HepG2 (cell line): Measurements from ENCODE around the gene PARN. TPM values are rescaled to one million over a fixed set of nuclear protein-coding genes. Genes with fewer than 3 reads are reported as not detected.

Experiments used
- FOXJ3 ChIP-seq: sonication (generic); formaldehyde crosslinking; IDR thresholded peaks from 2 replicates; pipeline ENCODE4 v1.4.0; 2020; ENCODE audit warnings: missing genetic modification reagents, mild to moderate bottlenecking, borderline replicate concordance
- GLMP ChIP-seq: sonication (generic); formaldehyde crosslinking; IDR thresholded peaks from 2 replicates; pipeline ENCODE4 v1.9.0; 2021; ENCODE audit warnings: missing genetic modification reagents, mild to moderate bottlenecking, borderline replicate concordance
- HBP1 ChIP-seq: IDR thresholded peaks from 2 replicates; pipeline ENCODE4 v1.6.1; 2016; ENCODE audit warnings: low read depth, control low read depth
- HIVEP1 ChIP-seq: sonication (generic); formaldehyde crosslinking; IDR thresholded peaks from 2 replicates; pipeline ENCODE4 v1.4.0; 2020; ENCODE audit warnings: mild to moderate bottlenecking, missing genetic modification reagents
- HNRNPLL ChIP-seq: fragments of 200-400 bp; formaldehyde crosslinking; IDR thresholded peaks from 2 replicates; pipeline ENCODE4 v1.6.1; 2017; ENCODE audit warnings: mild to moderate bottlenecking, low read depth, low read length; ENCODE audit not compliant: poor library complexity, severe bottlenecking
- MBNL3 ChIP-seq: fragments of 250-450 bp; sonication (Bioruptor Pico); conservative IDR thresholded peaks from 2 replicates; pipeline ENCODE4 v1.8.0; 2022; ENCODE audit warnings: mild to moderate bottlenecking, inconsistent platforms
- MIER2 ChIP-seq: IDR thresholded peaks from 2 replicates; pipeline ENCODE4 v1.6.1; 2016; ENCODE audit warnings: missing biosample characterization, missing genetic modification reagents
- NFRKB ChIP-seq: fragments of 450-650 bp; IDR thresholded peaks from 2 replicates; pipeline ENCODE4 v1.6.1; 2017
- PLRG1 ChIP-seq: fragments of 450-650 bp; conservative IDR thresholded peaks from 2 replicates; pipeline ENCODE4 v1.6.1; 2016
- RARA ChIP-seq: IDR thresholded peaks from 2 replicates; pipeline ENCODE4 v1.6.1; 2016; ENCODE audit warnings: missing genetic modification reagents, missing compliant biosample characterization
- SALL2 ChIP-seq: sonication (generic); formaldehyde crosslinking; IDR thresholded peaks from 2 replicates; pipeline ENCODE4 v1.8.1; 2023; ENCODE audit warnings: mild to moderate bottlenecking, missing genetic modification reagents, inconsistent platforms
- TCF7L2 ChIP-seq: IDR thresholded peaks from 2 replicates; pipeline ENCODE4 v1.6.1; 2011; ENCODE audit warnings: mild to moderate bottlenecking, low read depth, low read length, moderate library complexity
- ZFP41 ChIP-seq: sonication (generic); formaldehyde crosslinking; IDR thresholded peaks from 2 replicates; pipeline ENCODE4 v1.4.0; 2020; ENCODE audit warnings: mild to moderate bottlenecking, missing genetic modification reagents, borderline replicate concordance
- ZKSCAN1 ChIP-seq: fragments of 150-350 bp; IDR thresholded peaks from 2 replicates; pipeline ENCODE4 v1.6.1; 2014; ENCODE audit warnings: low read length
- ZNF136 ChIP-seq: sonication (generic); formaldehyde crosslinking; IDR thresholded peaks from 2 replicates; pipeline ENCODE4 v1.8.1; 2022; ENCODE audit warnings: low read depth, mild to moderate bottlenecking, moderate library complexity, missing genetic modification reagents
- ZNF17 ChIP-seq: sonication (generic); formaldehyde crosslinking; IDR thresholded peaks from 2 replicates; pipeline ENCODE4 v1.5.0; 2020; ENCODE audit warnings: mild to moderate bottlenecking, missing genetic modification reagents
- ZNF230 ChIP-seq: sonication (generic); formaldehyde crosslinking; IDR thresholded peaks from 2 replicates; pipeline ENCODE4 v1.4.0; 2020; ENCODE audit warnings: mild to moderate bottlenecking, missing genetic modification reagents
- ZNF282 ChIP-seq: fragments of 450-650 bp; IDR thresholded peaks from 2 replicates; pipeline ENCODE4 v1.6.1; 2018; ENCODE audit not compliant: partially characterized antibody
- ZNF432 ChIP-seq: sonication (generic); formaldehyde crosslinking; IDR thresholded peaks from 2 replicates; pipeline ENCODE4 v1.5.0; 2020; ENCODE audit warnings: missing genetic modification reagents, mild to moderate bottlenecking, borderline replicate concordance
- ZNF629 ChIP-seq: sonication (generic); formaldehyde crosslinking; conservative IDR thresholded peaks from 2 replicates; pipeline ENCODE4 v1.5.0; 2020; ENCODE audit warnings: missing genetic modification reagents
- ZNF713 ChIP-seq: sonication (generic); formaldehyde crosslinking; IDR thresholded peaks from 2 replicates; pipeline ENCODE4 v1.4.0; 2020; ENCODE audit warnings: mild to moderate bottlenecking, missing genetic modification reagents
- ZNF788 ChIP-seq: sonication (generic); formaldehyde crosslinking; IDR thresholded peaks from 2 replicates; pipeline ENCODE4 v1.5.0; 2020; ENCODE audit warnings: mild to moderate bottlenecking, missing genetic modification reagents, borderline replicate concordance
- ZNF839 ChIP-seq: sonication (generic); formaldehyde crosslinking; IDR thresholded peaks from 2 replicates; pipeline ENCODE4 v1.4.0; 2020; ENCODE audit warnings: missing genetic modification reagents, mild to moderate bottlenecking, borderline replicate concordance
- ZSCAN12 ChIP-seq: sonication (generic); formaldehyde crosslinking; IDR thresholded peaks from 2 replicates; pipeline ENCODE4 v1.9.0; 2021; ENCODE audit warnings: mild to moderate bottlenecking, missing genetic modification reagents
- ZSCAN22 ChIP-seq: sonication (generic); formaldehyde crosslinking; IDR thresholded peaks from 2 replicates; pipeline ENCODE4 v1.4.0; 2020; ENCODE audit warnings: mild to moderate bottlenecking, missing genetic modification reagents
- polyA plus RNA-seq, 8 experiments: library from polyadenylated mRNA; depleted of rRNA in 3 of 8; stranded (reverse) in 7 of 8; unstranded in 1 of 8; fragments of >200 nt; fragmentation: Illumina TruSeq in 4 of 8; extraction: Trizol in 4 of 8; gene quantifications; 2 replicates each; pipeline versions ENCODE4 v1.2.1 to v1.2.3, GENCODE V29; 2011 to 2016; ENCODE audit warnings: low read depth in 4 of 8, missing spikeins in 1 of 8, mixed read lengths in 1 of 8; ENCODE audit not compliant: insufficient read depth in 1 of 8
- total RNA-seq, 5 experiments: library from RNA; depleted of rRNA; stranded (reverse); fragments of >200 nt; fragmentation: Illumina TruSeq; extraction: Trizol; gene quantifications; 2 replicates each; pipeline ENCODE4 v1.2.3, GENCODE V29; 2016; ENCODE audit warnings: low read depth in 1 of 5
- TF ChIP-seq, protein P1 (sequence below): sonication (generic); formaldehyde crosslinking; IDR thresholded peaks from 2 replicates; pipeline ENCODE4 v1.5.1; 2020; ENCODE audit warnings: missing genetic modification reagents, mild to moderate bottlenecking, borderline replicate concordance

Gene PARN
- total and polyA plus RNA-seq, 2 of the 13 experiments (the other 11 are each of a cell fraction or from before 2014, with no cell fraction given) = 13.3 to 47.6 TPM

DNA sequence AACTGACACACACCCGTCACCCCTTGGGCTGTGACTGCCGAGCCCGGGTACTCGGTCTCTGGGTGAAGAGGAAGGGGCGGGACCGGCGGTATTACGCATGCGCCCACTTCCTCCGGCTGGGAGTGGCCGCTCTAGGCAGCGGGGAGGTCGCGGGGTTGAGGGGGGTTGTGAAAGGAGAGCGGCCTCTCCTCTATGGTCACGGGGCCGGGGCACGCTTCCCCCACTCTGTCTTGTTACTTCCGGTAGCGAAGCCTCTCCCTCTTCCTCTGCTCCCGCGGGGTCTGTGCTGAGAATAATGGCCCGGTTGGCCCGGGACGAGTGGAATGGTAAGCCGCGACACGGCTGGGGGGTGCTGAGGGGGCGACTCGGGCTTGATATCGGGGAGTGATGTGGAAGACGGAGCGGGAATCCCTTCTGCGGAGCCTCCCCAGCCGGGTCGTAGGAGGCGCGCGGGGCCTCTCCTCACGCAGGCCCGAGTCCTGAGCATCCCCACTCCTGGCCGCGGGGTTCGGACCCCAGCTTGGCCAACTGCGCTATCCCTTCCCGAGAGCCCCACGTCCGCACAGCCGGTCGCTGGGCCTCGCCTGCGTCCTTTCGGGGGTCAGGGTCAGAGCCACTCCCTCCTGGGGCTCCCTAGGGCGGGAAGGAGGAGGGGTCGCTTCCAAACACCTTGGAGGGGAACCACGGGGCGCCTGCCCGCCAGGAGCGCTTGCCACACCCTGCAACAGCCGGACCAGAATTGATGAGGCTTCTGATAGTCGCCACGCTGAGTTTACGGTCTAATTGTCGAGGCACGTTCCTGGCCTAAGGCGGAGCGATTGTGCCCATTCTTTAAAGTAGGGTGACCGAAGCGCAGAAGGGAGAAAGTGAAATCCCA, 2.9 kb upstream of the PARN start, which contains the start of gene BFAR (continued):
- TF ChIP-seq GLMP (CRISPR knock-in tag) (no peak), ZNF629 (CRISPR knock-in tag) (no peak), HNRNPLL (peak; percentile 69), ZFP41 (CRISPR knock-in tag) (peak; percentile 41; the same call in 1 of the 2 replicates), ZKSCAN1 (peak; percentile 55; the same call in 1 of the 2 replicates), HBP1 (CRISPR knock-in tag) (peak; percentile 87), ZNF839 (CRISPR knock-in tag) (peak; percentile 25; the same call in 1 of the 2 replicates), ZNF282 (no peak), TCF7L2 (no peak), MBNL3 (no peak), ZNF17 (0 out of 2 replicates have a peak, but pooled peaks have one; percentile 20), ZSCAN22 (CRISPR knock-in tag) (no peak), ZNF788 (CRISPR knock-in tag) (peak; percentile 77), ZNF230 (peak; percentile 57; the same call in 1 of the 2 replicates), RARA (CRISPR knock-in tag) (peak; percentile 65), MIER2 (peak; percentile 58; the same call in 1 of the 2 replicates), ZNF713 (no peak; the same call in 1 of the 2 replicates), ZNF432 (CRISPR knock-in tag) (no peak; the same call in 1 of the 2 replicates), HIVEP1 (CRISPR knock-in tag) (peak; percentile 17; the same call in 1 of the 2 replicates), ZSCAN12 (peak; percentile 63; the same call in 1 of the 2 replicates), SALL2 (no peak; the same call in 1 of the 2 replicates), NFRKB (no peak), PLRG1 (no peak), ZNF136 (peak; percentile 42; the same call in 1 of the 2 replicates), FOXJ3 (CRISPR knock-in tag) (peak; percentile 86)
- TF ChIP-seq, protein P1, sequence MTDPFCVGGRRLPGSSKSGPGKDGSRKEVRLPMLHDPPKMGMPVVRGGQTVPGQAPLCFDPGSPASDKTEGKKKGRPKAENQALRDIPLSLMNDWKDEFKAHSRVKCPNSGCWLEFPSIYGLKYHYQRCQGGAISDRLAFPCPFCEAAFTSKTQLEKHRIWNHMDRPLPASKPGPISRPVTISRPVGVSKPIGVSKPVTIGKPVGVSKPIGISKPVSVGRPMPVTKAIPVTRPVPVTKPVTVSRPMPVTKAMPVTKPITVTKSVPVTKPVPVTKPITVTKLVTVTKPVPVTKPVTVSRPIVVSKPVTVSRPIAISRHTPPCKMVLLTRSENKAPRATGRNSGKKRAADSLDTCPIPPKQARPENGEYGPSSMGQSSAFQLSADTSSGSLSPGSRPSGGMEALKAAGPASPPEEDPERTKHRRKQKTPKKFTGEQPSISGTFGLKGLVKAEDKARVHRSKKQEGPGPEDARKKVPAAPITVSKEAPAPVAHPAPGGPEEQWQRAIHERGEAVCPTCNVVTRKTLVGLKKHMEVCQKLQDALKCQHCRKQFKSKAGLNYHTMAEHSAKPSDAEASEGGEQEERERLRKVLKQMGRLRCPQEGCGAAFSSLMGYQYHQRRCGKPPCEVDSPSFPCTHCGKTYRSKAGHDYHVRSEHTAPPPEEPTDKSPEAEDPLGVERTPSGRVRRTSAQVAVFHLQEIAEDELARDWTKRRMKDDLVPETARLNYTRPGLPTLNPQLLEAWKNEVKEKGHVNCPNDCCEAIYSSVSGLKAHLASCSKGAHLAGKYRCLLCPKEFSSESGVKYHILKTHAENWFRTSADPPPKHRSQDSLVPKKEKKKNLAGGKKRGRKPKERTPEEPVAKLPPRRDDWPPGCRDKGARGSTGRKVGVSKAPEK = no peak
